IMR-90 (cell line): ENCODE measurements around the gene GAS7. TPM values are rescaled to one million over a fixed set of nuclear protein-coding genes. Genes with fewer than 3 reads are reported as not detected.

Experiments used
- ATAC-seq: fragments of 200-7000 bp; cut with Tn5 transposase; 2 replicates; pipeline ENCODE4 v1.9.1; 2020; ENCODE audit warnings: low read depth, mild to moderate bottlenecking, moderate library complexity
- BruUV-seq: library from RNA; stranded (reverse); fragments of 400-500 nt; replicated peaks from 2 replicates; lab custom pipeline; 2021; lab: Mats Ljungman, UMichigan
- CTCF ChIA-PET: fragments of 300-600 bp; formaldehyde crosslinking; extraction: SDS; loops from one replicate; lab custom pipeline; 2021; ENCODE audit warnings: antibody characterized with exemption; lab: Yijun Ruan, JAX
- POLR2A ChIA-PET: fragments of 300-600 bp; sonication (Branson Sonifier 250); formaldehyde crosslinking; loops from one replicate; lab custom pipeline; 2022; ENCODE audit warnings: antibody characterized with exemption; ENCODE audit not compliant: unreplicated experiment; lab: Charles Lee
- DNase-seq: peaks from one replicate; pipeline ENCODE4 v3.0.0; 2013
- H2AFZ ChIP-seq: replicated peaks from 2 replicates; pipeline ENCODE3; 2013; ENCODE audit warnings: low read length, mild to moderate bottlenecking; ENCODE audit not compliant: poor library complexity
- H2AK5ac ChIP-seq: 2 replicates; pipeline ENCODE4 v1.6.1; 2013; ENCODE audit warnings: low read depth, low read length, inconsistent platforms
- H2AK9ac ChIP-seq: replicated peaks from 2 replicates; pipeline ENCODE3; 2013; ENCODE audit warnings: mild to moderate bottlenecking, low read depth, low read length, moderate library complexity; ENCODE audit not compliant: poor library complexity
- H2BK120ac ChIP-seq: 2 replicates; pipeline ENCODE4 v1.6.1; 2013; ENCODE audit warnings: low read depth, low read length, inconsistent platforms
- H2BK15ac ChIP-seq: 3 replicates; pipeline ENCODE4 v1.6.1; 2013; ENCODE audit warnings: low read depth, low read length, inconsistent platforms
- H2BK20ac ChIP-seq: 2 replicates; pipeline ENCODE4 v1.6.1; 2013; ENCODE audit warnings: low read depth, mild to moderate bottlenecking, inconsistent platforms, low read length, moderate library complexity
- H2BK5ac ChIP-seq: 2 replicates; pipeline ENCODE4 v1.6.1; 2013; ENCODE audit warnings: mild to moderate bottlenecking, low read depth, low read length, inconsistent platforms; ENCODE audit not compliant: poor library complexity, severe bottlenecking
- H3K14ac ChIP-seq: replicated peaks from 2 replicates; pipeline ENCODE4 v1.6.1; 2013; ENCODE audit warnings: low read depth, low read length, inconsistent platforms
- H3K18ac ChIP-seq: 2 replicates; pipeline ENCODE4 v1.6.1; 2013; ENCODE audit warnings: low read depth, low read length, control low read depth
- H3K23ac ChIP-seq: 2 replicates; pipeline ENCODE4 v1.6.1; 2013; ENCODE audit warnings: low read depth, low read length, inconsistent platforms
- H3K27ac ChIP-seq: 2 replicates; pipeline ENCODE4 v1.5.1; 2013; ENCODE audit warnings: mild to moderate bottlenecking, control low read depth, low read length; ENCODE audit not compliant: insufficient read depth
- H3K27me3 ChIP-seq: 2 replicates; pipeline ENCODE4 v1.6.1; 2013; ENCODE audit warnings: low read length; ENCODE audit not compliant: control insufficient read depth, insufficient read depth
- H3K36me3 ChIP-seq: 2 replicates; pipeline ENCODE4 v1.6.1; 2013; ENCODE audit warnings: low read length, mixed read lengths; ENCODE audit not compliant: control insufficient read depth, insufficient read depth
- H3K4ac ChIP-seq: 2 replicates; pipeline ENCODE4 v1.6.1; 2013; ENCODE audit warnings: low read depth, low read length, inconsistent platforms
- H3K4me1 ChIP-seq: 2 replicates; pipeline ENCODE4 v1.6.1; 2013; ENCODE audit warnings: low read length, mixed read lengths; ENCODE audit not compliant: control insufficient read depth, insufficient read depth
- H3K4me2 ChIP-seq: 2 replicates; pipeline ENCODE4 v1.6.1; 2013; ENCODE audit warnings: low read depth, mild to moderate bottlenecking, control low read depth, low read length, moderate library complexity
- H3K4me3 ChIP-seq: 2 replicates; pipeline ENCODE4 v1.5.1; 2013; ENCODE audit warnings: low read depth, mild to moderate bottlenecking, control low read depth, low read length, moderate library complexity; ENCODE audit not compliant: insufficient read depth
- H3K56ac ChIP-seq: 2 replicates; pipeline ENCODE4 v1.6.1; 2013; ENCODE audit warnings: low read length, inconsistent platforms; ENCODE audit not compliant: insufficient read depth; ENCODE audit errors: extremely low read depth
- H3K79me1 ChIP-seq, 2 experiments: 2 replicates each; pipeline ENCODE4 v1.6.1; 2013; ENCODE audit warnings: low read length in 2 of 2, inconsistent platforms in 1 of 2, low read depth in 1 of 2
- H3K9ac ChIP-seq: 2 replicates; pipeline ENCODE4 v1.6.1; 2013; ENCODE audit warnings: low read depth, low read length, control low read depth
- H3K9me1 ChIP-seq: 2 replicates; pipeline ENCODE4 v1.6.1; 2013; ENCODE audit warnings: low read length, inconsistent platforms; ENCODE audit not compliant: insufficient read depth
- H3K9me3 ChIP-seq: 2 replicates; pipeline ENCODE4 v1.6.1; 2013; ENCODE audit warnings: low read length; ENCODE audit not compliant: control insufficient read depth, insufficient read depth
- H4K20me1 ChIP-seq: 2 replicates; pipeline ENCODE4 v1.6.1; 2013; ENCODE audit warnings: low read length, inconsistent platforms; ENCODE audit not compliant: insufficient read depth
- H4K5ac ChIP-seq: 2 replicates; pipeline ENCODE4 v1.6.1; 2013; ENCODE audit warnings: mild to moderate bottlenecking, low read depth, low read length, control low read depth
- H4K8ac ChIP-seq, 2 experiments: 2 replicates each; pipeline ENCODE4 v1.6.1; 2013; ENCODE audit warnings: low read depth in 2 of 2, low read length in 2 of 2, control low read depth in 1 of 2, inconsistent platforms in 1 of 2
- H4K91ac ChIP-seq: 2 replicates; pipeline ENCODE4 v1.6.1; 2013; ENCODE audit warnings: low read depth, low read length, inconsistent platforms; ENCODE audit not compliant: insufficient read depth
- BHLHE40 ChIP-seq: fragments of 150-350 bp; IDR thresholded peaks from 2 replicates; pipeline ENCODE4 v1.6.1; 2016; ENCODE audit warnings: mild to moderate bottlenecking, low read depth, low read length
- CEBPB ChIP-seq: IDR thresholded peaks from 2 replicates; pipeline ENCODE4 v1.6.1; 2012; ENCODE audit warnings: low read depth, low read length, improper control_type of control experiment
- CHD1 ChIP-seq: IDR thresholded peaks from 2 replicates; pipeline ENCODE4 v1.6.1; 2012; ENCODE audit warnings: low read depth, low read length, improper control_type of control experiment
- NFE2L2 ChIP-seq: fragments of 150-350 bp; IDR thresholded peaks from 2 replicates; pipeline ENCODE4 v1.6.1; 2016; ENCODE audit warnings: low read depth, mild to moderate bottlenecking, low read length
- RAD21 ChIP-seq: IDR thresholded peaks from 2 replicates; pipeline ENCODE4 v1.6.1; 2012; ENCODE audit warnings: low read length, improper control_type of control experiment
- RCOR1 ChIP-seq: IDR thresholded peaks from 2 replicates; pipeline ENCODE4 v1.6.1; 2012; ENCODE audit warnings: mild to moderate bottlenecking, low read length, improper control_type of control experiment; ENCODE audit not compliant: insufficient replicate concordance
- RFX5 ChIP-seq: IDR thresholded peaks from 2 replicates; pipeline ENCODE4 v1.8.0; 2012; ENCODE audit warnings: low read depth, mild to moderate bottlenecking, low read length, moderate library complexity
- whole genome bisulfite sequencing, 2 experiments: methylation state at CpG; one replicate each; pipeline versions ENCODE4 v1.1.5 to v1.1.7; 2013; ENCODE audit warnings: missing lambda C conversion rate in 2 of 2; ENCODE audit not compliant: insufficient read length in 1 of 2; ENCODE audit errors: extremely low coverage in 2 of 2; 5-methylcytosine and 5-hydroxymethylcytosine counted together
- dilution Hi-C: fragments of 300-500 bp; cut with HindIII; formaldehyde crosslinking; loops from one replicate; pipeline ENCODE4 v1.14.3; 2018; ENCODE audit warnings: low sequenced_read_pairs; ENCODE audit not compliant: unreplicated experiment
- in situ Hi-C: fragments of 300-500 bp; cut with MboI; formaldehyde crosslinking; loops from 3 replicates; pipeline ENCODE4 v1.14.3; 2019; ENCODE audit warnings: low sequenced_read_pairs, inconsistent platforms, mixed read lengths
- intact Hi-C: fragments of 100-400 bp; cut with micrococcal nuclease; formaldehyde crosslinking; loops from 2 replicates; pipeline ENCODE4 v1.10.0; 2022
- polyA plus RNA-seq, 3 experiments: library from polyadenylated mRNA; depleted of rRNA; stranded (reverse); fragments of >200 nt; gene quantifications; 2 replicates each; pipeline ENCODE4 v1.2.3, GENCODE V29; 2012; ENCODE audit warnings: low replicate concordance in 1 of 3
- total RNA-seq: library from RNA; depleted of rRNA; stranded (reverse); fragments of >200 nt; gene quantifications from 2 replicates; pipeline ENCODE4 v1.2.3, GENCODE V29; 2012
- TF ChIP-seq, protein P1 (sequence below): conservative IDR thresholded peaks from 2 replicates; pipeline ENCODE4 v1.5.1; 2012; ENCODE audit warnings: mild to moderate bottlenecking, low read depth, low read length, improper control_type of control experiment
- TF ChIP-seq, protein P2 (sequence below): fragments of 150-350 bp; IDR thresholded peaks from 2 replicates; pipeline ENCODE4 v1.6.1; 2017; ENCODE audit warnings: mild to moderate bottlenecking, antibody characterized with exemption, low read length, low read depth
- TF ChIP-seq, protein P3 (sequence below): fragments of 150-350 bp; IDR thresholded peaks from 2 replicates; pipeline ENCODE4 v1.6.1; 2016; ENCODE audit warnings: low read depth, mild to moderate bottlenecking, low read length, moderate library complexity, borderline replicate concordance

GAS7 gene
- total and polyA plus RNA-seq, 2 of the 4 experiments (the other 2 are of a cell fraction), result 4.6 to 5.0 TPM

DNA sequence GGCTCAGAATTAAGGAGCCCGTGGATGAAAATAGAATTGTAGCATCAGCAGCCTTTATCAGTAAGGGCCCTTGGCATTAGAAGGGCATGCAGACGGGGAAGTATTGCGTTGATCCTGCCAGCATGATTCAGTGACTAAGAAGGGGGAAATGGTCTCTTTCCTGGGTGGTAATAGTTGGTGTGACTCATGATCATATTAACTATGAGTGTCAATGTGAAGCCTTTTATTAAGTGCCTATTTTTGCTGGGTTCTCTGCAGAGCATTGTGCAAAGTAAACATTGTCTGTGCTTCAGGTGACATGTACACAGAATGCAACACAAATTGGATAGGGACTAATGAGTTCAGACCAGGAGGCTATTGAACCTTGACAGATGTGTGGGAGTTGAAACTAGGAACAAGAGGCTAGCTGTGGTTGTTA lies 317.8 kb downstream of the GAS7 start:
- Histone ChIP-seq H2BK120ac (no peak overlapping the region), H2AK9ac (no peak overlapping the region), H2BK20ac (no peak overlapping the region), H3K9me1 (no peaks in the 10 kb centered on the region), H3K4me3 (no peak overlapping the region), H3K9me3 (peaks cover 9% of the 10 kb centered on the region), H3K18ac (no peak overlapping the region), H2BK5ac (no peak overlapping the region), H3K36me3 (no peaks in the 10 kb centered on the region), H2AFZ (no peak overlapping the region), H4K91ac (no peak overlapping the region), H3K4me1 (no peaks in the 10 kb centered on the region; the same call in 1 of the 2 replicates), H3K27me3 (no peaks in the 10 kb centered on the region), H2AK5ac (no peak overlapping the region), H3K14ac (no peak overlapping the region), H3K23ac (no peak overlapping the region), H3K4ac (no peak overlapping the region), H3K79me1 (no peaks in the 10 kb centered on the region), H3K9ac (no peak overlapping the region), H3K4me2 (no peak overlapping the region), H4K8ac (no peak overlapping the region), H3K27ac (no peak overlapping the region), H4K20me1 (no peaks in the 10 kb centered on the region), H2BK15ac (no peak overlapping the region), H4K5ac (no peak overlapping the region), H3K56ac (no peak overlapping the region)
- no peak for TF ChIP-seq CEBPB
- TF ChIP-seq, protein P1, sequence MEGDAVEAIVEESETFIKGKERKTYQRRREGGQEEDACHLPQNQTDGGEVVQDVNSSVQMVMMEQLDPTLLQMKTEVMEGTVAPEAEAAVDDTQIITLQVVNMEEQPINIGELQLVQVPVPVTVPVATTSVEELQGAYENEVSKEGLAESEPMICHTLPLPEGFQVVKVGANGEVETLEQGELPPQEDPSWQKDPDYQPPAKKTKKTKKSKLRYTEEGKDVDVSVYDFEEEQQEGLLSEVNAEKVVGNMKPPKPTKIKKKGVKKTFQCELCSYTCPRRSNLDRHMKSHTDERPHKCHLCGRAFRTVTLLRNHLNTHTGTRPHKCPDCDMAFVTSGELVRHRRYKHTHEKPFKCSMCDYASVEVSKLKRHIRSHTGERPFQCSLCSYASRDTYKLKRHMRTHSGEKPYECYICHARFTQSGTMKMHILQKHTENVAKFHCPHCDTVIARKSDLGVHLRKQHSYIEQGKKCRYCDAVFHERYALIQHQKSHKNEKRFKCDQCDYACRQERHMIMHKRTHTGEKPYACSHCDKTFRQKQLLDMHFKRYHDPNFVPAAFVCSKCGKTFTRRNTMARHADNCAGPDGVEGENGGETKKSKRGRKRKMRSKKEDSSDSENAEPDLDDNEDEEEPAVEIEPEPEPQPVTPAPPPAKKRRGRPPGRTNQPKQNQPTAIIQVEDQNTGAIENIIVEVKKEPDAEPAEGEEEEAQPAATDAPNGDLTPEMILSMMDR, result no peak
- TF ChIP-seq RCOR1, result no peak
- TF ChIP-seq, protein P2, sequence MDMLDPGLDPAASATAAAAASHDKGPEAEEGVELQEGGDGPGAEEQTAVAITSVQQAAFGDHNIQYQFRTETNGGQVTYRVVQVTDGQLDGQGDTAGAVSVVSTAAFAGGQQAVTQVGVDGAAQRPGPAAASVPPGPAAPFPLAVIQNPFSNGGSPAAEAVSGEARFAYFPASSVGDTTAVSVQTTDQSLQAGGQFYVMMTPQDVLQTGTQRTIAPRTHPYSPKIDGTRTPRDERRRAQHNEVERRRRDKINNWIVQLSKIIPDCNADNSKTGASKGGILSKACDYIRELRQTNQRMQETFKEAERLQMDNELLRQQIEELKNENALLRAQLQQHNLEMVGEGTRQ, result no peak
- TF ChIP-seq CHD1, result no peak
- no peak for TF ChIP-seq NFE2L2
- no peak for TF ChIP-seq RFX5
- no peak for TF ChIP-seq RAD21
- no peak for TF ChIP-seq BHLHE40
- TF ChIP-seq, protein P3, sequence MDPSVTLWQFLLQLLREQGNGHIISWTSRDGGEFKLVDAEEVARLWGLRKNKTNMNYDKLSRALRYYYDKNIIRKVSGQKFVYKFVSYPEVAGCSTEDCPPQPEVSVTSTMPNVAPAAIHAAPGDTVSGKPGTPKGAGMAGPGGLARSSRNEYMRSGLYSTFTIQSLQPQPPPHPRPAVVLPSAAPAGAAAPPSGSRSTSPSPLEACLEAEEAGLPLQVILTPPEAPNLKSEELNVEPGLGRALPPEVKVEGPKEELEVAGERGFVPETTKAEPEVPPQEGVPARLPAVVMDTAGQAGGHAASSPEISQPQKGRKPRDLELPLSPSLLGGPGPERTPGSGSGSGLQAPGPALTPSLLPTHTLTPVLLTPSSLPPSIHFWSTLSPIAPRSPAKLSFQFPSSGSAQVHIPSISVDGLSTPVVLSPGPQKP, result no peak
- WGBS, 2 experiments, result 80% methylated on average over 1 of the region's 3 CpGs; no CpG with 5 or more reads in 1 of the 2 experiments
- intact Hi-C loops, result no loop called here
- ATAC-seq (no peak), DNase-seq (no peak)
- in situ Hi-C loops, result no loop called here
- CTCF ChIA-PET, result no interaction called here
- POLR2A ChIA-PET, result no interaction called here
- dilution Hi-C loops, result no loop called here
- BruUV-seq, result no TSS peak
